Endothelial cell of umbilical vein (primary cell): ENCODE results near the gene ZNF511. TPM values are rescaled to one million over a fixed set of nuclear protein-coding genes. Genes with fewer than 3 reads are reported as not detected.

Experiments
- BruUV-seq: library from RNA; stranded (reverse); fragments of 400-500 nt; replicated peaks from 2 replicates; lab custom pipeline; 2021; lab: Mats Ljungman, UMichigan
- CTCF ChIA-PET: fragments of 300-600, 350-600 bp; sonication (Branson Sonifier 250); formaldehyde crosslinking; loops from one replicate; lab custom pipeline; 2021; ENCODE audit warnings: antibody characterized with exemption, inconsistent platforms; lab: Charles Lee
- POLR2A ChIA-PET: fragments of 300-600, 350-600 bp; sonication (Branson Sonifier 250); formaldehyde crosslinking; loops from one replicate; lab custom pipeline; 2021; ENCODE audit warnings: antibody characterized with exemption, inconsistent platforms; lab: Charles Lee
- DNase-seq: peaks from one replicate; pipeline ENCODE4 v3.0.0-alpha.2; 2011; ENCODE audit warnings: low read depth, low spot score
- FAIRE-seq: peaks from 2 replicates; lab custom pipeline; 2011; peaks lifted over from hg19 to GRCh38; lab: Jason Lieb, UNC
- H2AFZ ChIP-seq: 2 replicates; pipeline ENCODE4 v1.6.0; 2012; ENCODE audit warnings: low read depth, low read length, control low read depth, inconsistent platforms
- H3K27ac ChIP-seq: 2 replicates; pipeline ENCODE4 v1.5.1; 2011; ENCODE audit warnings: low read depth, mild to moderate bottlenecking, control low read depth, low read length, moderate library complexity; ENCODE audit not compliant: insufficient read depth
- H3K27me3 ChIP-seq, 2 experiments: 2 replicates each; pipeline versions ENCODE4 v1.6.0 to v1.6.1; 2011; ENCODE audit warnings: low read length in 2 of 2, mixed read lengths in 1 of 2; ENCODE audit not compliant: control insufficient read depth in 2 of 2, insufficient read depth in 2 of 2
- H3K36me3 ChIP-seq, 2 experiments: 2 replicates in 1 of 2; 3 replicates in 1 of 2; pipeline ENCODE4 v1.5.1; 2011; ENCODE audit warnings: low read length in 2 of 2, mild to moderate bottlenecking in 1 of 2, moderate library complexity in 1 of 2; ENCODE audit not compliant: control insufficient read depth in 2 of 2, insufficient read depth in 2 of 2; ENCODE audit errors: extremely low read depth in 1 of 2
- H3K4me1 ChIP-seq: 3 replicates; pipeline ENCODE4 v1.5.1; 2011; ENCODE audit warnings: mild to moderate bottlenecking, low read length; ENCODE audit not compliant: control insufficient read depth, insufficient read depth; ENCODE audit errors: extremely low read depth
- H3K4me2 ChIP-seq: 2 replicates; pipeline ENCODE4 v1.6.1; 2011; ENCODE audit warnings: low read length, control low read depth, mixed read lengths; ENCODE audit not compliant: insufficient read depth
- H3K4me3 ChIP-seq, 3 experiments: fragments of 200-600 bp in 1 of 3; sonication (generic), shearing (Covaris generic) in 1 of 3; replicated peaks in 1 of 3; 2 replicates each; pipeline ENCODE4 v1.5.1; 2011 to 2016; ENCODE audit warnings: control low read depth in 3 of 3, low read length in 3 of 3, mild to moderate bottlenecking in 2 of 3, inconsistent platforms in 1 of 3, low read depth in 1 of 3, moderate library complexity in 1 of 3; ENCODE audit not compliant: insufficient read depth in 1 of 3
- H3K79me2 ChIP-seq: 2 replicates; pipeline ENCODE4 v1.6.0; 2012; ENCODE audit warnings: low read length, inconsistent platforms; ENCODE audit not compliant: control insufficient read depth, insufficient read depth
- H3K9ac ChIP-seq: replicated peaks from 2 replicates; pipeline ENCODE3; 2011; ENCODE audit warnings: low read length, control low read depth; ENCODE audit not compliant: insufficient read depth; ENCODE audit errors: extremely low read depth
- H3K9me1 ChIP-seq: replicated peaks from 3 replicates; pipeline ENCODE4 v1.6.0; 2011; ENCODE audit warnings: mild to moderate bottlenecking, low read length; ENCODE audit not compliant: control insufficient read depth, insufficient read depth; ENCODE audit errors: extremely low read depth
- H3K9me3 ChIP-seq: replicated peaks from 2 replicates; pipeline ENCODE4 v1.5.1; 2012; ENCODE audit warnings: low read length, inconsistent platforms; ENCODE audit not compliant: control insufficient read depth, insufficient read depth
- H4K20me1 ChIP-seq: replicated peaks from 2 replicates; pipeline ENCODE3; 2011; ENCODE audit warnings: mild to moderate bottlenecking, low read length; ENCODE audit not compliant: control insufficient read depth, insufficient read depth; ENCODE audit errors: extremely low read depth
- CTCF ChIP-seq, 2 donors: IDR thresholded peaks; 1 replicate in 1 of 2; 2 replicates in 1 of 2; pipeline ENCODE4 v1.5.1; 2011; ENCODE audit warnings: low read length in 2 of 2, mild to moderate bottlenecking in 2 of 2, moderate library complexity in 2 of 2, control low read depth in 1 of 2, inconsistent platforms in 1 of 2, low read depth in 1 of 2; ENCODE audit not compliant: insufficient read depth in 1 of 2; ENCODE audit errors: extremely low read depth in 1 of 2
- EZH2 ChIP-seq: IDR thresholded peaks from 2 replicates; pipeline ENCODE4 v1.6.1; 2012; ENCODE audit warnings: borderline replicate concordance, low read depth, mild to moderate bottlenecking, moderate library complexity, low read length, inconsistent platforms; ENCODE audit not compliant: severe bottlenecking
- FOS ChIP-seq: IDR thresholded peaks from 2 replicates; pipeline ENCODE4 v1.6.1; 2011; ENCODE audit warnings: mild to moderate bottlenecking, low read length, moderate library complexity, borderline replicate concordance; ENCODE audit not compliant: insufficient read depth
- GATA2 ChIP-seq: IDR thresholded peaks from 2 replicates; pipeline ENCODE4 v1.7.0; 2011; ENCODE audit warnings: low read depth, mild to moderate bottlenecking, moderate library complexity, mixed read lengths, low read length; ENCODE audit not compliant: insufficient read length, insufficient read depth
- JUN ChIP-seq: IDR thresholded peaks from 2 replicates; pipeline ENCODE4 v1.6.1; 2011; ENCODE audit warnings: borderline replicate concordance, low read depth; ENCODE audit not compliant: insufficient read length, insufficient read depth
- MAX ChIP-seq: IDR thresholded peaks from 2 replicates; pipeline ENCODE4 v1.6.1; 2011; ENCODE audit not compliant: insufficient read depth, insufficient read length
- MYC ChIP-seq: IDR thresholded peaks from one replicate; pipeline ENCODE4 v1.6.1; 2011; ENCODE audit warnings: mild to moderate bottlenecking, low read depth, low read length
- POLR2A ChIP-seq: IDR thresholded peaks from 2 replicates; pipeline ENCODE4 v1.6.1; 2012; ENCODE audit warnings: low read depth, mild to moderate bottlenecking, control low read depth, low read length
- POLR2AphosphoS5 ChIP-seq: IDR thresholded peaks from 2 replicates; pipeline ENCODE4 v1.6.1; 2012; ENCODE audit warnings: low read depth, mild to moderate bottlenecking, control low read depth, low read length, moderate library complexity; ENCODE audit not compliant: insufficient read depth
- dilution Hi-C: fragments of 300-500 bp; cut with MboI; formaldehyde crosslinking; loops from one replicate; pipeline ENCODE4 v1.15.0; 2019; ENCODE audit warnings: low sequenced_read_pairs; ENCODE audit not compliant: extremely low pct_ligation_motif_present
- intact Hi-C: fragments of 100-400 bp; cut with micrococcal nuclease; formaldehyde crosslinking; loops from one replicate; pipeline ENCODE4 v1.10.0; 2022
- polyA plus RNA-seq, 4 experiments: library from polyadenylated mRNA; depleted of rRNA in 3 of 4; stranded (reverse) in 3 of 4; unstranded in 1 of 4; fragments of >200 nt; gene quantifications; 2 replicates each; pipeline versions ENCODE4 v1.2.1 to v1.2.3, GENCODE V29; 2011 to 2012; ENCODE audit warnings: missing spikeins in 1 of 4
- total RNA-seq: library from RNA; stranded (reverse); gene quantifications from 2 replicates; pipeline ENCODE4 v1.2.3, GENCODE V29; 2021

Gene ZNF511
- total and polyA plus RNA-seq, 2 donors (not counting 3 experiments of a cell fraction or from before 2014, with no cell fraction given) = 25.6 to 37.9 TPM

GRCh38 chr10:133359972-133360610 is 51.4 kb downstream of the ZNF511 start:
- no peak for DNase-seq
- H3K9me3 ChIP-seq = no peaks in the 10 kb centered on the region
- BruUV-seq = no TSS peak
- H3K4me2 ChIP-seq = no peak overlapping the region
- intact Hi-C loops (no loop called here), dilution Hi-C loops (no loop called here)
- H3K79me2 ChIP-seq = no peaks in the 10 kb centered on the region
- H3K4me1 ChIP-seq = peaks cover 3% of the 10 kb centered on the region
- H4K20me1 ChIP-seq = no peaks in the 10 kb centered on the region
- no peak overlapping the region for H3K9ac ChIP-seq
- peaks cover 0 to 12% of the 10 kb centered on the region in 2 experiments for H3K36me3 ChIP-seq
- ChIA-PET CTCF (no interaction called here), POLR2A (interaction anchor here (0.6 kb wide), 1 partner anchor 13 kb away, joined by 4 read pairs; the partner anchor contains the start of gene PRAP1)
- H3K4me3 ChIP-seq = no peak overlapping the region
- FAIRE-seq = no peak
- no peaks in the 10 kb centered on the region for H3K9me1 ChIP-seq
- TF ChIP-seq MAX = no peak
- no peak for TF ChIP-seq POLR2AphosphoS5
- no peak for TF ChIP-seq EZH2
- no peak for TF ChIP-seq FOS
- TF ChIP-seq MYC = no peak
- no peak for TF ChIP-seq GATA2
- TF ChIP-seq CTCF (IDR thresholded peaks at IDR 0.05; ENCODE audit: extremely low read depth in 1 of 2, insufficient read depth in 1 of 2, low read depth in 1 of 2, low read length in 2 of 2) = no peak
- TF ChIP-seq JUN = no peak
- no peak for TF ChIP-seq POLR2A
- H3K27ac ChIP-seq = no peak overlapping the region
- no peaks in the 10 kb centered on the region for H3K27me3 ChIP-seq
- H2AFZ ChIP-seq = no peak overlapping the region
